Measurements from ENCODE around the gene ADAM30.

ADAM30 gene

DNA sequence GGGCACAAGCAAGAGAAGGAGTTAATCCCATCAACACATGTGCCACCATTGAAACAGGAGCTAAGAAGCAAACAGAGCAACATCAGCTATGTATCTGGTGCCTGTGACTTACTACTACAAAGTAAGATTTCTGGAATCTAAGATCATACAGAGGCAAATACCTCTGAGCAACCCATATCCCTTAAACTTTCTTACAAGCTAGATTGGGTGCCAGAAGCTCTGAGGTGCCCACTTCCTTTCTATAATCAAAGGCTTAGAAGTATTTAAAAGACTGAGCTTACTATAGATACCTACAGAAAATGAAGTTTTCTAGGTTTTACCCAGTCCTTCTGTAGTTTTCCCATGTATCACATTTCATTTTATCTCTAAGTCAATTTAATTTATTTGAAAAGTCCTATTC is 44.4 kb upstream of the ADAM30 start:
- no peaks in the 10 kb centered on the region for H3K27me3 ChIP-seq (ENCODE audit: low read length)
- no peaks in the 10 kb centered on the region for H3K79me2 ChIP-seq (ENCODE audit: insufficient read depth, low read length)
- H3K4me2 ChIP-seq (ENCODE audit: low read depth, low read length, poor library complexity, severe bottlenecking), result no peak overlapping the region

GRCh38 chr1:119937198-119937597 is 40.9 kb upstream of the ADAM30 start:
- Histone ChIP-seq H3K9me3 (ENCODE audit: insufficient read depth, low read length) (peaks cover 3% of the 10 kb centered on the region; the same call in 1 of the 2 replicates), H4K20me1 (ENCODE audit: low read depth, low read length) (no peaks in the 10 kb centered on the region), H3F3A (ENCODE audit: insufficient read depth) (no peaks in the 10 kb centered on the region), H3K27me3 (ENCODE audit: low read length) (no peaks in the 10 kb centered on the region), H3K27ac (ENCODE audit: low read depth, low read length) (no peak overlapping the region), H3K4me2 (ENCODE audit: low read depth, low read length, poor library complexity, severe bottlenecking) (no peak overlapping the region), H3K36me3 (ENCODE audit: low read length) (no peaks in the 10 kb centered on the region; the same call in 1 of the 2 replicates), H3K9ac (ENCODE audit: low read length) (no peak overlapping the region), H2AFZ (ENCODE audit: low read depth, low read length, severe bottlenecking) (no peak overlapping the region), H3K79me2 (ENCODE audit: insufficient read depth, low read length) (no peaks in the 10 kb centered on the region), H3K9me2 (replicated peaks; ENCODE audit: insufficient read depth, low read length) (no peaks in the 10 kb centered on the region), H3K4me3 (ENCODE audit: insufficient read depth, low read length, poor library complexity, severe bottlenecking) (no peak overlapping the region)
- TF ChIP-seq EZH2phosphoT487 (conservative IDR thresholded peaks at IDR 0.05; ENCODE audit: low read length), result no peak

More for the DNA sequence above, 44.4 kb upstream of the ADAM30 start:
- Histone ChIP-seq H3K36me3 (ENCODE audit: low read length) (no peaks in the 10 kb centered on the region), H3K27ac (ENCODE audit: low read depth, low read length) (no peak overlapping the region), H3K9me3 (ENCODE audit: insufficient read depth, low read length) (no peaks in the 10 kb centered on the region), H4K20me1 (ENCODE audit: low read depth, low read length) (no peaks in the 10 kb centered on the region), H2AFZ (ENCODE audit: low read depth, low read length, severe bottlenecking) (no peak overlapping the region), H3K4me3 (ENCODE audit: insufficient read depth, low read length, poor library complexity, severe bottlenecking) (no peak overlapping the region), H3K9me2 (replicated peaks; ENCODE audit: insufficient read depth, low read length) (no peaks in the 10 kb centered on the region), H3F3A (ENCODE audit: insufficient read depth) (no peaks in the 10 kb centered on the region), H3K9ac (ENCODE audit: low read length) (no peak overlapping the region)
- TF ChIP-seq EZH2phosphoT487 (conservative IDR thresholded peaks at IDR 0.05; ENCODE audit: low read length) (no peak), CTCF (IDR thresholded peaks at IDR 0.05; ENCODE audit: insufficient read depth, low read length, poor library complexity, severe bottlenecking) (no peak)

DNA sequence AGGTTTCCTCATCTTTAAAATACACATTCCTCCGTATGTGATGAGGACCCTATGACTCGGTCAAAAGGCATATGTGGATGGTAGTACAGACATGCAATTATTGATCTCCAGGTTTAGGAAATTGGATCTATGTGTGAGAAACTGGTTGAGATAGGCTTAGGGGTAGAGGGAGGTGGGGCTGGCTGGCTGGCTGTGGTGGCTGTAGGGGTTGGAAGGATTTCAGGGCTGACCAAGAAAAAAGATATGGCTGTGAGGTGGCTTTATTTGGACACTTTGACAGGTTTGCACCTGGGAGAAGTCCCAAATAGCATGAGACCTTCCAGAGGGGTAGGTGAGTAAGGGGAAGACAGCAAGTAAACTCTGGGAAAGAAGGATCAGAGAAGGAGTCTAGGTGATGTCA is 39.6 kb upstream of the ADAM30 start:
- no peak overlapping the region for H3K27ac ChIP-seq (ENCODE audit: low read depth, low read length)
- no peaks in the 10 kb centered on the region for H4K20me1 ChIP-seq (ENCODE audit: low read depth, low read length)
- H3K9me2 ChIP-seq (replicated peaks; ENCODE audit: insufficient read depth, low read length), result no peaks in the 10 kb centered on the region
- H3K4me2 ChIP-seq (ENCODE audit: low read depth, low read length, poor library complexity, severe bottlenecking), result no peak overlapping the region
- H3K4me3 ChIP-seq (ENCODE audit: insufficient read depth, low read length, poor library complexity, severe bottlenecking), result no peak overlapping the region
- no peaks in the 10 kb centered on the region for H3F3A ChIP-seq (ENCODE audit: insufficient read depth)
- no peaks in the 10 kb centered on the region for H3K27me3 ChIP-seq (ENCODE audit: low read length)
- H3K79me2 ChIP-seq (ENCODE audit: insufficient read depth, low read length), result no peaks in the 10 kb centered on the region
- H3K36me3 ChIP-seq (ENCODE audit: low read length), result no peaks in the 10 kb centered on the region; the same call in 1 of the 2 replicates
- H3K9me3 ChIP-seq (ENCODE audit: insufficient read depth, low read length), result peaks cover 3% of the 10 kb centered on the region; the same call in 1 of the 2 replicates
- no peak for TF ChIP-seq EZH2phosphoT487 (conservative IDR thresholded peaks at IDR 0.05; ENCODE audit: low read length)
- TF ChIP-seq CTCF (IDR thresholded peaks at IDR 0.05; ENCODE audit: insufficient read depth, low read length, poor library complexity, severe bottlenecking), result no peak
- H2AFZ ChIP-seq (ENCODE audit: low read depth, low read length, severe bottlenecking), result no peak overlapping the region
- no peak overlapping the region for H3K9ac ChIP-seq (ENCODE audit: low read length)

DNA sequence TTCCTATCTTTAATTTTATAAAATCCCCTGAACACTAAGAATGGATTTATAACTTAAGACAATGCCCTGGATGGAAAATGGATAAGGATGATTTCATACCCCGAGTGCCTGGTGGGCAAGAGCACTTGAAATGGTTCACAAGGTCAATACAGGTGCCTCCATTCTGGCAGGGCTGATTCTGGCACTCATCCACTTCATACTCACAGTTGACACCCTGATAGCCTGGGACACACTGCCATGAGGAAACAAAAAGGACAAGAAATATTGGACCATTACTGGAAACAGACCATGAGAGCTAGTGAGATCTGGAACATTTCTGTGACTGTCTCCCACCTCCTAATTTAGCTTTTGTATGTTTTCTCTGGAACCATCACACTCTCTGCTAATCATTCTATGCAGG is 39.1 kb upstream of the ADAM30 start:
- H3K4me2 ChIP-seq (ENCODE audit: low read depth, low read length, poor library complexity, severe bottlenecking), result no peak overlapping the region
- H3K79me2 ChIP-seq (ENCODE audit: insufficient read depth, low read length), result no peaks in the 10 kb centered on the region
- H3K27me3 ChIP-seq (ENCODE audit: low read length), result no peaks in the 10 kb centered on the region
- no peaks in the 10 kb centered on the region for H4K20me1 ChIP-seq (ENCODE audit: low read depth, low read length)
- no peaks in the 10 kb centered on the region for H3F3A ChIP-seq (ENCODE audit: insufficient read depth)
- no peak overlapping the region for H3K4me3 ChIP-seq (ENCODE audit: insufficient read depth, low read length, poor library complexity, severe bottlenecking)
- H3K27ac ChIP-seq (ENCODE audit: low read depth, low read length), result no peak overlapping the region
- H3K9me2 ChIP-seq (replicated peaks; ENCODE audit: insufficient read depth, low read length), result no peaks in the 10 kb centered on the region
- no peak for TF ChIP-seq EZH2phosphoT487 (conservative IDR thresholded peaks at IDR 0.05; ENCODE audit: low read length)
- no peaks in the 10 kb centered on the region; the same call in 1 of the 2 replicates for H3K36me3 ChIP-seq (ENCODE audit: low read length)
- no peak overlapping the region for H2AFZ ChIP-seq (ENCODE audit: low read depth, low read length, severe bottlenecking)
- H3K9me3 ChIP-seq (ENCODE audit: insufficient read depth, low read length), result peaks cover 3% of the 10 kb centered on the region; the same call in 1 of the 2 replicates
- H3K9ac ChIP-seq (ENCODE audit: low read length), result no peak overlapping the region

Measured in SU-DHL-6 (cell line).